Smooth muscle cell of trachea (primary cell): ENCODE measurements around the gene UBALD2. TPM values are rescaled to one million over a fixed set of nuclear protein-coding genes. Genes with fewer than 3 reads are reported as not detected.

Experiments used
- total RNA-seq: library from RNA; depleted of rRNA; stranded (reverse); fragments of >200 nt; gene quantifications from 2 replicates; pipeline ENCODE4 v1.2.1, GENCODE V29; 2014

Gene UBALD2
- 2.2 and 3.1 TPM in 2 replicates for total RNA-seq

DNA sequence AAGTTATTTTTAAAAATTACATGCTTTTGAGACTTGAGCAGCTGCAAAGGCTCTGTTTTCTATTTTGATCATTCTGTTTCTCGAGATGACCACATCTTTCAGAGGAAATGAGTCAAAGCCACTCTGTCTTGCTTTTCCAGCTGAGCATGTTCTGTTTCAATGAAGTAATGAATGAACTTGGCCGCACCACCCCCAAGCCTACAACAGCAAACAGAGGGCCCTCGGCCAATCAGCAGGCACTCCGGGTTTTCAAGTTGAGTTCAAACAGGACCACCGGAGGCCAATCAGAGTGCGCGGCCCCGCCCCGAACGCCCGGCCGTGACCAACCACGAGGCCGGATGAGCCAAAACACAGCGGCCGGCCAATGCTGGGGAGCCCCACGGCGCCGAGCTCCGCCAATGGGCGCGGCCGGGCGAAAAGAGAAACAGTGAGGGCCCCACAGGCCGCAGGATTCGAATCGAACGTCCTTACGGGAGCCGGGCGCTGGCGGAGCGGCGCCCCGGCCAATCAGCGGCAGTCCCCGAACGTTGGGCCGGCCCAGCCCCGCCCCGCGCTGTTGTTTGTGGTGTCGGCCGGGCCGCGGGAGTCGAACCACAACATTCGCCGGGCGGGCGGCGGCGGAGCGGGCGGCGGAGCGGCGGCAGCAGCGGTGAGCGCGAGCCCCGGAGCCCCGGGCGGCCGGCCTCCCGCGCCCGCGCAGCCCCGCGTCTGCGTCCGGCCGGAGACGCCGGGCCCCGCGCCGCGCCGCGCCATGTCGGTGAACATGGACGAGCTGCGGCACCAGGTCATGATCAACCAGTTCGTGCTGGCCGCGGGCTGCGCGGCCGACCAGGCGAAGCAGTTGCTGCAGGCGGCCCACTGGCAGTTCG lies at the start of gene UBALD2:
TSS of gene UBALD2 (plus strand) at position 594 of the 869 bp plus-strand sequence. CDS start at position 752, 158 bp downstream.

DNA sequence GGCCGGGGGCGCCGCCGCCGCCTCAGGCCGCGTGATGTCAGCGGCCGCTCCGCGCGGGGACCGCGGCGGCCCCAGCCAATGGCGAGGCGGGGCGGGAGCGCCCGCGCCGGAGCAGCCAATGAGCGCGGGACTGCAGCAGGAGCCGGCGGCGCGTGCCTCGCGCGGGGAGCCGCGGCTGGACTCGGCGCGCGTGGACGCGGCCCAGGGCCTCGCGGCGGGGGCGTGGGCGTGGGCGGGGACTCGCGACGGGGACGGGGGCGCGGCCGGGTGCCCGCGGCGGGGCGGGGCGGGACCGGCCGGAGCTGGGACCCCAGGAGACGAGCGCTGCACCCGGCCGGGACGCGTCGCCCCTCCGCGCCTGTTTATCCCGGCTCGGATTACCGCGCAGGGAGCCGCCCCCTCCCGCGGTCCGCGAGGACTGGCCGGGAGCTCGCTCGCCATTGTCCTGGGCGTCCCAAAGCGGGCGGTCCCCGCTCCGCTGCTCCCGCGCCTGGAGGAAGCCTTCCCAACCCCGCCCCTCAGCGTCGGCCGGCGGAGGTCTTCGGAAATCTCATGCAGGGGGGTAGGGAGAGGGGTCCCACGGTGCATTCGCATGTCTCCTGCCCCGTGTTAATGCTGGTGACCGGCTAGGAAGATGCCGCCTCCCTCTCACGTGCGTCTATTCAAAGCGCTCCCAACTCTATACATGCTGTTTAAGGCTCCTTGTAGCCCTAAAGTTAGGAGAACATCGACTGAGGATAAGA lies 24.5 kb upstream of the UBALD2 start, which contains the start of gene RNF157:
TSS of gene RNF157 (minus strand) at position 33 of the 743 bp plus-strand sequence. CDS start 253 bp downstream, outside the sequence.

DNA sequence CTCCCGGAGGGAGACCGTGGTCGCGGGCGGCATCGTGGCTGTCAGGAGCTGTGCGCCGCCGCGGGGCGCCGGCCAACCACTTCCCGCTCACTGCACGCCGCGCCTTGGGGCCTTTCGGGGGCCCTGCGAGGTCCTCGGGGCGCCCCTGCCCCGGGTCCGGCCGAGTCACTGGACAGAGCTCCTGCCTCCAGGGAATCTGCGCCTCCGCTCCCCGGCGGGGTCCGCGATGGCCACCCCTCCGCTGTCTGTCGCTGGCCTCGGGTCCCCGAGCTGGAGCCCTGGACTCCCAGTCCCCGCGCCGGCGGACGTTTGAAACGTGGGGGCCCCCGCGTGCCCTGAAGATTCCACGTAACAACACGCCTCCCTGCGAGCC lies 42.8 kb downstream of the UBALD2 start, which contains the start of gene QRICH2:
TSS of gene QRICH2 (minus strand) at position 311 of the 373 bp plus-strand sequence. CDS start at position 33, 278 bp downstream.

Other genes starting within 250 kb of the UBALD2 start
- under 0.01 TPM in 1 of 2 replicates, not detected in the other for gene EVPL, start 238.0 kb upstream of the UBALD2 start, total RNA-seq
- 37.4 and 46.7 TPM in 2 replicates for gene SRP68, start 192.8 kb upstream of the UBALD2 start, total RNA-seq
- not detected in 2 replicates for gene GALR2, start 190.6 kb upstream of the UBALD2 start, total RNA-seq
- gene ZACN, start 186.2 kb upstream of the UBALD2 start, total RNA-seq: under 0.01 and 0.15 TPM in 2 replicates
- gene EXOC7, start 161.6 kb upstream of the UBALD2 start, total RNA-seq: 107 and 137 TPM in 2 replicates
- 0.17 TPM in 1 of 2 replicates, not detected in the other for gene FOXJ1, start 124.1 kb upstream of the UBALD2 start, total RNA-seq
- gene RNF157, start 24.9 kb upstream of the UBALD2 start, total RNA-seq: 1.7 and 5.1 TPM in 2 replicates
- gene QRICH2, start 42.9 kb downstream of the UBALD2 start, total RNA-seq: 2.0 and 5.1 TPM in 2 replicates
- gene PRPSAP1, start 88.6 kb downstream of the UBALD2 start, total RNA-seq: 40.0 and 46.1 TPM in 2 replicates
- gene SPHK1, start 119.3 kb downstream of the UBALD2 start, total RNA-seq: 19.2 and 28.9 TPM in 2 replicates
- gene UBE2O, start 187.8 kb downstream of the UBALD2 start, total RNA-seq: 19.2 and 21.2 TPM in 2 replicates
- 0.17 TPM in 1 of 2 replicates, not detected in the other for gene AANAT, start 202.3 kb downstream of the UBALD2 start, total RNA-seq
- 0.58 and 8.4 TPM in 2 replicates for gene RHBDF2, start 236.1 kb downstream of the UBALD2 start, total RNA-seq